NB4 (cell line): Measurements from ENCODE around the gene APOA4.
"Not testable (repeated sequence)": the region's sequence is repeated elsewhere in the genome, so short reads cannot be mapped to it uniquely, and the experiment has no call there.

Source experiments
- DNase-seq: peaks from one replicate; pipeline ENCODE4 v3.0.0; 2010; ENCODE audit warnings: low read depth
- H3K4me3 ChIP-seq: one replicate; pipeline ENCODE4 v1.5.1; 2011; ENCODE audit warnings: mild to moderate bottlenecking, low read depth, low read length, moderate library complexity
- CTCF ChIP-seq: IDR thresholded peaks from one replicate; pipeline ENCODE4 v1.5.1; 2012; ENCODE audit warnings: low read depth, low read length
- MAX ChIP-seq: IDR thresholded peaks from 2 replicates; pipeline ENCODE4 v1.6.1; 2011; ENCODE audit warnings: low read depth, low read length
- MYC ChIP-seq: IDR thresholded peaks from 2 replicates; pipeline ENCODE4 v1.6.1; 2011; ENCODE audit warnings: low read depth, low read length
- POLR2A ChIP-seq: IDR thresholded peaks from 2 replicates; pipeline ENCODE4 v1.6.1; 2011; ENCODE audit warnings: mild to moderate bottlenecking; ENCODE audit not compliant: insufficient read length; ENCODE audit errors: extremely low read depth

APOA4 gene

GRCh38 chr11:116835042-116835772, 12.1 kb upstream of the APOA4 start:
- peak overlapping the region; percentile 85 for H3K4me3 ChIP-seq

GRCh38 chr11:116834535-116835041, 11.5 kb upstream of the APOA4 start:
- peak overlapping the region; percentile 85 for H3K4me3 ChIP-seq
- not testable (repeated sequence) for DNase-seq

More at GRCh38 chr11:116835042-116835772, 12.1 kb upstream of the APOA4 start:
- TF ChIP-seq CTCF = no peak
- TF ChIP-seq MAX = no peak; the same call in 1 of the 2 replicates
- TF ChIP-seq POLR2A = peak; percentile 33
- TF ChIP-seq MYC = peak; percentile 62
- peak; percentile 92 for DNase-seq

- no peak overlapping the region for H3K4me3 ChIP-seq
- no peak for DNase-seq
- TF ChIP-seq MAX (no peak), CTCF (no peak), MYC (no peak), POLR2A (no peak)
Observed at GRCh38 chr11:116833816-116834534, 10.9 kb upstream of the APOA4 start.

GRCh38 chr11:116833491-116833815, 10.3 kb upstream of the APOA4 start:
- TF ChIP-seq POLR2A (no peak), CTCF (no peak), MYC (no peak), MAX (no peak)
- no peak overlapping the region for H3K4me3 ChIP-seq
- no peak for DNase-seq

GRCh38 chr11:116832350-116833290, 9.5 kb upstream of the APOA4 start:
- DNase-seq = peak; percentile 40
- TF ChIP-seq MYC = no peak
- no peak overlapping the region for H3K4me3 ChIP-seq

- no peak for DNase-seq
- TF ChIP-seq CTCF (no peak), MYC (no peak), POLR2A (no peak), MAX (no peak)
- H3K4me3 ChIP-seq = no peak overlapping the region
Observed at GRCh38 chr11:116831790-116832349, 8.8 kb upstream of the APOA4 start.
